Measurements from ENCODE around the gene PMM1. TPM values are rescaled to one million over a fixed set of nuclear protein-coding genes. Genes with fewer than 3 reads are reported as not detected.

Gene PMM1
- total RNA-seq, 4 donors from 2014 or later = 21.0 to 76.5 (median 34.6) TPM

- H3K9me3 ChIP-seq = no peaks in the 10 kb centered on the region
- H3K4me3 ChIP-seq = no peak overlapping the region
- no peak overlapping the region for H3K27ac ChIP-seq
- intact Hi-C loops (cut with DNase I; ENCODE audit: low total_unique reads) = no loop called here
- no peaks in the 10 kb centered on the region for H3K27me3 ChIP-seq
- no peaks in the 10 kb centered on the region for H3K4me1 ChIP-seq
- DNase-seq = no peak
- TF ChIP-seq POLR2A (IDR thresholded peaks at IDR 0.05) (no peak), CTCF (IDR thresholded peaks at IDR 0.05) (no peak)
- H3K36me3 ChIP-seq = no peaks in the 10 kb centered on the region
These were observed 2.3 kb downstream of the PMM1 start for GRCh38 chr22:41587347-41587723.

- intact Hi-C loops (cut with DNase I; ENCODE audit: low total_unique reads) = no loop called here
These were observed 3.7 kb downstream of the PMM1 start for GRCh38 chr22:41585898-41586297.

GRCh38 chr22:41584881-41585280 is 4.8 kb downstream of the PMM1 start:
- Histone ChIP-seq H3K27me3 (no peaks in the 10 kb centered on the region), H3K4me3 (no peak overlapping the region), H3K36me3 (no peaks in the 10 kb centered on the region), H3K9me3 (no peaks in the 10 kb centered on the region), H3K27ac (no peak overlapping the region), H3K4me1 (no peaks in the 10 kb centered on the region)
- TF ChIP-seq CTCF (IDR thresholded peaks at IDR 0.05) (no peak), POLR2A (IDR thresholded peaks at IDR 0.05) (no peak)
- intact Hi-C loops (cut with DNase I; ENCODE audit: low total_unique reads) = no loop called here
- DNase-seq = no peak

More at GRCh38 chr22:41585898-41586297, 3.7 kb downstream of the PMM1 start:
- Histone ChIP-seq H3K27me3 (no peaks in the 10 kb centered on the region), H3K36me3 (no peaks in the 10 kb centered on the region), H3K4me1 (no peaks in the 10 kb centered on the region), H3K4me3 (no peak overlapping the region), H3K9me3 (no peaks in the 10 kb centered on the region), H3K27ac (no peak overlapping the region)
- DNase-seq = no peak
- TF ChIP-seq POLR2A (IDR thresholded peaks at IDR 0.05) (no peak), CTCF (IDR thresholded peaks at IDR 0.05) (no peak)

DNA sequence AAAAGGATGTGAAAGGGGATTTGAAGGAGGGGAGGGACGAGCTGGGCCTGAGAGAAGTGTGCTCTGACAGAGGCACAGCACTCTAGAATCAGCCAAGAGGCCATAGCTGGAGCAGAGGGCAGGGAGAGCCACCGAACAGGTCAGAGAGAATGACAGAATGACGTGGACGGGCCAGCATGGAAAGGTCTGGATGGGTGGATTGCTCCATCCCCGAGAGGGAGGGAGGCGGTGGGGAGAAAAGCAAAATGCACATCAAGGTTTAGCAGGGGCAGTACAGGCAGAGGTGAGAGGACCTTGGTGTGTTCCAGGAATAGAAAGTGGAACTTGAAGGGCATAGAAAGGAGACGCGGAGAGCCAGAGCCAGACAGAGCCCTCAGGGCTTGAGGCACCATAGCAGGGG is 6.9 kb downstream of the PMM1 start:
- no peak for DNase-seq
- Histone ChIP-seq H3K36me3 (no peaks in the 10 kb centered on the region), H3K4me1 (no peaks in the 10 kb centered on the region), H3K27ac (no peak overlapping the region), H3K4me3 (no peak overlapping the region), H3K9me3 (no peaks in the 10 kb centered on the region), H3K27me3 (no peaks in the 10 kb centered on the region)
- intact Hi-C loops (cut with DNase I; ENCODE audit: low total_unique reads) = no loop called here
- TF ChIP-seq CTCF (IDR thresholded peaks at IDR 0.05) (no peak), POLR2A (IDR thresholded peaks at IDR 0.05) (no peak)

DNA sequence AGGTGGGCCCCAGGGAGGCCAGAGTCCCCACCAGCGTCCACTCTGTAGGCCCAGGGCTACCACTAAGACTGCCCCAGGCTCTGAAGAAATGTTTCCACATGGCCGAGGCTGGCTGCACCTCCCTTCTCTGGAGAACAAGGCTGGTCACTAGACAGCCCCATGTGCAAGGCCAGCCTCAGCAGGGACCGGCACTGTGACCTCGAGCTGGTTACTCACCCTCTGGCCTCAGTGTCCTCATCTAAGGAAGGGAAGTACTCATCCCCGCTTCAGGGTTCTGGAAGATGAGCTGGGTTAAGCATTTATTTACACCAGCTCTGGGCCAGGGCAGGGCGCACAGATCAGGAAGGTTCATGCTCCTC is 9.7 kb downstream of the PMM1 start:
- no peaks in the 10 kb centered on the region for H3K36me3 ChIP-seq
- no peak overlapping the region for H3K27ac ChIP-seq
- no peaks in the 10 kb centered on the region for H3K27me3 ChIP-seq
- intact Hi-C loops (cut with DNase I; ENCODE audit: low total_unique reads) = no loop called here
- no peak for TF ChIP-seq POLR2A (IDR thresholded peaks at IDR 0.05)
- no peak for TF ChIP-seq CTCF (IDR thresholded peaks at IDR 0.05)
- no peaks in the 10 kb centered on the region for H3K9me3 ChIP-seq
- no peak for DNase-seq
- H3K4me1 ChIP-seq = peaks cover 0 to 4% of the 10 kb centered on the region in 2 donors
- no peak overlapping the region for H3K4me3 ChIP-seq

All from uterus (tissue), 4 donors.